Left ventricle myocardium superior (tissue), 1 donor: ENCODE data around the gene KSR1. TPM values are rescaled to one million over a fixed set of nuclear protein-coding genes. Genes with fewer than 3 reads are reported as not detected.
"Not testable (repeated sequence)": the region's sequence is repeated elsewhere in the genome, so short reads cannot be mapped to it uniquely, and the experiment has no call there.

Source experiments
- ATAC-seq: fragments of 200-7000 bp; cut with Tn5 transposase; one replicate; pipeline ENCODE4 v1.9.1; 2020; ENCODE audit warnings: mild to moderate bottlenecking, moderate library complexity
- DNase-seq: peaks from one replicate; pipeline ENCODE4 v3.0.0-alpha.2; 2020
- intact Hi-C: fragments of 100-400 bp; cut with micrococcal nuclease; formaldehyde crosslinking; loops from one replicate; pipeline ENCODE4 v1.11.0; 2022
- total RNA-seq: library from RNA; stranded (reverse); fragmentation: NEBNext Ultra II Directional; extraction: Animal tissue kit (Norgen Biotek cat#: 25700); gene quantifications from one replicate; pipeline ENCODE4 v1.2.1, GENCODE V29; 2021
- donor health status: DM: no; HTN: yes; CAD: no; lungs with severe emphysema.

Gene KSR1
- total RNA-seq, 1 donor from 2014 or later: 10.2 TPM

DNA sequence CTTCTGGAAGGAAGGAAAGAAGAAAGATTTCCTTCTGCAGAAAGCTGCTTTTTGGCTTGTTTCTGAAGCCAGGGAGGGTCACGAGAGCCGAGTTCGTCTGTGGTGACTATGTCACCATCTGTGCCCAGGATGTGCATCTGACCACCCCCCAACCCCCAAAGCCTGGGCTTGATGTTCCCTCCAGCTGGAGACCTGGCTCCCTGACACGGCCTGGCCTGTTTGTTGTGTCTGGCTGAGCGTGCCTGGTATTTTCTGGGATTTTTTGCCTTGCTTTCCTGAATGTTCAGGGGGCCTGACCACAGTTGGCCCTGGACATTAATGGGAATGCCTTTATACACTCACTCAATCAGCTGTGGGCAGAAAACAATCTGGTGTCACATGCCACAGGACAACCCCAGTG lies 213.6 kb downstream of the KSR1 start:
- ATAC-seq: no peak
- intact Hi-C loops: no loop called here
- DNase-seq: no peak

DNA sequence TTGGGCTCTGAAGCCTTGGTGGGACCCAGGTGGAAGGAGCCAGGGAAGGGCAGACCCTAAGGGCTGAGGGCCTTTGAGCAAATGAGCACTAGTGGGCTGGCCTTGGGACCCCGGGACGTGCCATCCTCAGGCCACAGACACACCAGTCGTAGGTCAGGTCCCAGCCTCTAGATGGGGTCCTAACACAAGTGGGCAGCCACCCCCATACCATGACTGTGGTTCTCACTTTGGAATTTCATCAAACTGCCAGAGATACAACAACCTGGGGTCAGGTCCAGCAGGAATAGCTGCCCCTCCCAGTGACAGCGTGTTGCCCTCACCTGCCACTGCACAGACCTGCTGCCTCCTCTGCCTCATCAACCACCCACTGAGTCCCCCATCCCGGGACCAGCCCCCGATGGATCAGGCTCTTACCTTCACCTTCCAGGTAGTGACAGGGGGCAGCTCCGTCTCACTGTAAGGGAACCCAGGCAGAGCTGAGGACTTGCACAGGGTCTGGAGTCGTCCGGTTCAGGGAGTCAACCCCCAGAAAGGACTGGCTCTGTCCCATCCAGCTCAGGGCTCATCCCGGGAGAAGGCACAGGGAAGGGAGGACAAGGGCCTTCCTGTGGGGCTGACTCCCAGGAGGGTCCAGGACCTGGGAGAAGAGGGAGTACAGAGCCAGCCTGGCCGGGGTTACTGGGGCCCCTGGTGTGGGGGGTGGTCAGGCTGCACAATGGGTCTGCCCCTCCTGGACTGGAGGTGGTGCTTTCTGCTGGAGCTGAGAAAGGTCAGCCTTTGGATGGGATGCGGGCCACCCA lies 214.7 kb downstream of the KSR1 start:
- no peak for DNase-seq
- no peak for ATAC-seq
- intact Hi-C loops: no loop called here

DNA sequence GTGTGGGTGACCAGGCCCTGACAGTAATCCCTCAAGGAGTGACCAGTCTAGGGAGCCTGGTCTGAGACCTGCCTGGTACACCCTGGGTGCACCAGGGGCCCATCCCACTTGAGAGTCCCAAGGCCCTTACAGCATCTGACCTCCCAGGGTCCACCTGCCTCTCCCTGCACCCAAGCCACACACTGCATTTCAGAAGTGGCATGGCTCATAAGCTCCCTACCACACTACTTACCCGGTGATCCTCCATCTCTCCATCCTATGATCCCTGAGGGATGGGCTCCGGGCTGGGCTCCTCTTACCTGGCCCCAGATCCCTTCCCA lies 215.3 kb downstream of the KSR1 start:
- DNase-seq (no peak), ATAC-seq (no peak)
- intact Hi-C loops: no loop called here

DNA sequence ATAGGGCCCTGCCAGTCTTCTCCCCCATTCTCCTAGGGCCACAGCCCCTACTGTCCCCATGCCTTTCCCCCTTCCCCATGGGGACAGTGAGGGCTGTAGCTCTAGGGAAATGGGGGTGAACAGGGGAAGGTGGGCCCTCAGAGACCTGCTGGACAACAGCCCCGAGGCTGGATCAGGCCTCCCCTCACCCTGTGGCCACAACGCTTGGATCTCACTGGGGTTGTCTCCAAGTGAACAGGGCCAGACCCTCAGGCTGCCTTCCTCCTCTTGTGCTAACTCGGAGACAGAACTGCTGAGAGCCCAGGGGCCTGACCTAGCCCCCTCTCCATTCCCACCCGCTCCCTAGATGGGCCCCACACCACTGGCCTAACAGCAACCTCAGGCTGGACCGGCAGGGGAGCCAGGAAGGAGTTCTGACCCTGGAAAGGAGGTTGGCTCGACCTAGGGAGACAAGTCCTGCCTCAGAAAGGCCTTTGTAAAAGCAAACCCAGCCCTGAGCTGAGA lies 215.8 kb downstream of the KSR1 start:
- ATAC-seq, intact Hi-C loops, DNase-seq: not testable (repeated sequence)

DNA sequence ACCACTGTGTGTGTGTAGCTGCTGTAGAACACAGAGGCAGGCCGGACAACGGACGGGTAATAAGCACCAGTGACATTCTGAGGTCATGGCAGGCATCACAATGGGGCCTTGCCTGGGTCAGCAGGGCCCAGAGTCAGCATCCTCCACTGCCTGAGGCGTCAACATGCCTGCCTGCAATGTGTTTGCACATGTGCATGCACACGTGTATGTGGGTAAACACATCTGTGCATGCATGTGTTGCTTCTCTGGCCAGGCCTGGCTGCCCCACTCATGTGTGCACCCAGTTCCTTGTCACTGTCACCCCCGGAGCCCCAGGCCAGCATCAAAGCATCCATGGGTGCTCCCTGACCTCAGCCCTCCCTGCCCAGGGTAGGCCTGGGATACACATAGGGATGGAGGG lies 218.1 kb downstream of the KSR1 start:
- ATAC-seq (no peak), DNase-seq (no peak)
- intact Hi-C loops: no loop called here

Other genes with a start within 250 kb of the KSR1 start
- 47.9 TPM for gene WSB1, start 162.3 kb upstream of the KSR1 start, total RNA-seq
- 16.9 TPM for gene LGALS9, start 174.7 kb downstream of the KSR1 start, total RNA-seq